ENCODE measurements around the gene TMEM256. TPM values are rescaled to one million over a fixed set of nuclear protein-coding genes. Genes with fewer than 3 reads are reported as not detected.

TMEM256 gene
- total RNA-seq, 1 experiment from 2014 or later: 151 TPM

DNA sequence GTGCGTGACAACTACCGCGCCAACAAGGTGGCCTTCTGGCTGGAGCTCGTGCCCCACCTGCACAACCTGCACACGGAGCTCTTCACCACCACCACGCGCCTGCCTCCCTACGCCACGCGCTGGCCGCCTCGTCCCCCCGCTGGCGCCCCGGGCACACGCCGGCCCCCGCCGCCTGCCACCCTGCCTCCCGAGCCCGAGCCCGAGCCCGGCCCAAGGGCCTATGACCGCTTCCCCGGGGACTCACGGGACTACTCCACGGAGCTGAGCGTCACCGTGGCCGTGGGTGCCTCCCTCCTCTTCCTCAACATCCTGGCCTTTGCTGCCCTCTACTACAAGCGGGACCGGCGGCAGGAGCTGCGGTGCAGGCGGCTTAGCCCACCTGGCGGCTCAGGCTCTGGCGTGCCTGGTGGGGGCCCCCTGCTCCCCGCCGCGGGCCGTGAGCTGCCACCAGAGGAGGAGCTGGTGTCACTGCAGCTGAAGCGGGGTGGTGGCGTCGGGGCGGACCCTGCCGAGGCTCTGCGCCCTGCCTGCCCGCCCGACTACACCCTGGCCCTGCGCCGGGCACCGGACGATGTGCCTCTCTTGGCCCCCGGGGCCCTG is 13.3 kb upstream of the TMEM256 start:
- Histone ChIP-seq H3K56ac (ENCODE audit: insufficient read length, low read depth, low read length) (no peak overlapping the region), H2BK5ac (ENCODE audit: insufficient read length, low read length) (no peak overlapping the region), H3K18ac (ENCODE audit: insufficient read length, low read depth, low read length) (no peak overlapping the region), H3T11ph (ENCODE audit: low read length) (no peak overlapping the region), H2AK5ac (ENCODE audit: insufficient read length, low read length) (no peak overlapping the region), H2AFZ (ENCODE audit: low read length) (no peak overlapping the region), H3K23ac (ENCODE audit: insufficient read length, low read depth, low read length) (no peak overlapping the region), H2BK15ac (ENCODE audit: low read depth, low read length) (no peak overlapping the region), H3K9ac (ENCODE audit: extremely low read depth, insufficient read length, low read length) (no peak overlapping the region), H3K4me2 (ENCODE audit: insufficient read depth, insufficient read length, low read length) (no peak overlapping the region), H3K27ac (ENCODE audit: insufficient read length, low read depth, low read length) (no peak overlapping the region), H3K14ac (ENCODE audit: insufficient read depth, low read length) (no peak overlapping the region), H2BK20ac (ENCODE audit: low read depth, low read length, poor library complexity, severe bottlenecking) (no peak overlapping the region), H4K91ac (ENCODE audit: insufficient read length, low read depth, low read length) (no peak overlapping the region), H4K20me1 (ENCODE audit: control insufficient read depth, insufficient read depth, insufficient read length) (no peaks in the 10 kb centered on the region), H3K79me2 (ENCODE audit: insufficient read depth, low read length) (no peaks in the 10 kb centered on the region), H2BK120ac (ENCODE audit: low read depth, low read length, poor library complexity, severe bottlenecking) (no peak overlapping the region), H3K27me3 (ENCODE audit: insufficient read depth, low read length) (no peaks in the 10 kb centered on the region), H3K79me1 (ENCODE audit: insufficient read depth, low read depth, low read length, poor library complexity, severe bottlenecking) (no peaks in the 10 kb centered on the region), H3K4me1 (ENCODE audit: insufficient read depth, low read length) (no peaks in the 10 kb centered on the region), H3K4ac (ENCODE audit: low read depth, low read length) (no peak overlapping the region), H3K23me2 (ENCODE audit: insufficient read length, low read depth, low read length, poor library complexity, severe bottlenecking) (no peaks in the 10 kb centered on the region), H2BK12ac (ENCODE audit: insufficient read length, low read depth, low read length) (no peak overlapping the region), H4K5ac (ENCODE audit: insufficient read length, low read depth, low read length) (no peak overlapping the region), H3K9me3 (ENCODE audit: control insufficient read depth, low read depth, low read length) (no peaks in the 10 kb centered on the region), H4K8ac (replicated peaks; ENCODE audit: insufficient read length, low read depth, low read length) (no peak overlapping the region)
- no peaks in the 10 kb centered on the region for H3K9me3 Mint-ChIP-seq
- H3K4me1 Mint-ChIP-seq: peaks cover 9 to 36% of the 10 kb centered on the region in 2 experiments
- TF ChIP-seq CTCF (conservative IDR thresholded peaks at IDR 0.05): no peak
- no peaks in the 10 kb centered on the region for H3K27me3 Mint-ChIP-seq (ENCODE audit: low read depth)
- H3K4me3 Mint-ChIP-seq: no peak overlapping the region
- no peak for DNase-seq
- WGBS (ENCODE audit: extremely low coverage, insufficient read length, low lambda C conversion rate): no CpG with 5 or more reads among the region's 54 CpGs
- H3K36me3 Mint-ChIP-seq (ENCODE audit: insufficient read depth in 1 of 3, low read depth in 3 of 3): peaks cover 8 to 39% (median 30%) of the 10 kb centered on the region in 3 experiments; a peak in 6 of 7 replicates
- no peak overlapping the region for H3K27ac Mint-ChIP-seq

Data from H9 (cell line).